Measurements from ENCODE around the gene OLA1.

OLA1 gene

GRCh38 chr2:174218773-174219172, 29.6 kb downstream of the OLA1 start:
- in situ Hi-C loops (cut with HindIII; ENCODE audit: low pct_unique_long_range_greater_than_20kb, low sequenced_read_pairs), result no loop called here
- DNase-seq (ENCODE audit: low read depth in 1 of 2, low spot score in 1 of 2), result no peak
- TF ChIP-seq JUND (IDR thresholded peaks at IDR 0.05; ENCODE audit: low read depth), result no peak

DNA sequence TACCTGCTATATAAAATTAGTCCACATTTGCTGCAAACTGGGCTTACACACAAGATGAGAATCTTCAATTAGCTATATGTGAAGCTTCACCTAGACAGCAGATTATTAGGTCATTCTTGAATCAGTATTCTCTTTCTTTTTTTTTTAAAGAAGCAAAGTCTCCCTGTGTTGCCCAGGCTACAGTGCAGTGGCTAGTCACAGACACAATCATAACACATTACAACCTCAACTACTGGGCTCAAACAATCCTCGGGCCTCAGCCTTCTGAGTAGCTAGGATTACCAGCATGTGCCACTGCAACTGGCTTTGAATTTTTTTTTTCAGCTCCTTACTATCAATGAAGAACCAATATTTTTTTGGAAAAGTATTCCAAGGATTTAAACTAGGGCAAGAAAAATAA, 30.5 kb downstream of the OLA1 start:
- in situ Hi-C loops (cut with HindIII; ENCODE audit: low pct_unique_long_range_greater_than_20kb, low sequenced_read_pairs), result no loop called here
- no peak for TF ChIP-seq JUND (IDR thresholded peaks at IDR 0.05; ENCODE audit: low read depth)
- DNase-seq (ENCODE audit: low read depth in 1 of 2, low spot score in 1 of 2), result no peak

DNA sequence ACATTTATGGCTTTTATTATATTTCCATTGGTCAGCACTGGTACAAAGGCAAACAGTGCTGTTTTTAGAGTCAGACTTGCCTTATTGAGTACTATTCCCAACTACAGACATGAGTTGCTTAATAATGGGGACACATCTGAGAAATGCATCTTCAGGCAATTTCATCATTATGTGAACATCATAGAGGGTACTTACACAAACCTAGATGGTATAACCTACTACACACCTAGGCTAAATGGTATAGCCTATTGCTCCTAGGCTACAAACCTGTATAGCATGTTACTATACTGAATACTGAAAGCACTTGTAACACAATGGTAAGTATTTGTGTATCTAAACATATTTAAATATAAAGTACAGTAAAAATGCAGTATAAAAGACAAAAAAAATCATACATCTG, 36.4 kb downstream of the OLA1 start:
- in situ Hi-C loops (cut with HindIII; ENCODE audit: low pct_unique_long_range_greater_than_20kb, low sequenced_read_pairs), result no loop called here
- DNase-seq (ENCODE audit: low read depth in 1 of 2, low spot score in 1 of 2), result no peak
- no peak for TF ChIP-seq JUND (IDR thresholded peaks at IDR 0.05; ENCODE audit: low read depth)

DNA sequence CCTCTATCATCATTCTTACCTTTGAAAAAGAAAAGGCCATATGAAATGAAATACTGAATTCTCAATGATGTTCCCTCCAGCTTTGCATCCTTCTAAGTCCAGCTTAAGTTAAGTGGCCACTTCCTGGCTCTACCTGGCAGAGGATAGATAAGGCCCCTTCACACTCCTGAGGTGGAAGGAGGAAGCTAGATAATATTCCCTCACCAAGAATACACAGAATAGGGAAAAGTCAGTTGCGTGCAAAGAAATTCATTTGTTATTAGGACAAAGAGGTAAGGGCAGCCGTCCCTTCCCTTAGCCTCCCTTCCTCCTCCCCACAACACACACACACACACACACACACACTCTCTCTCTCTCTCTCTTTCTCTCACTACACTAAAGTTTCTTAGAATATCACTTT, 37.5 kb downstream of the OLA1 start:
- DNase-seq (ENCODE audit: low read depth in 1 of 2, low spot score in 1 of 2), result no peak
- in situ Hi-C loops (cut with HindIII; ENCODE audit: low pct_unique_long_range_greater_than_20kb, low sequenced_read_pairs), result no loop called here
- TF ChIP-seq JUND (IDR thresholded peaks at IDR 0.05; ENCODE audit: low read depth), result no peak

GRCh38 chr2:174209325-174209724, 39.0 kb downstream of the OLA1 start:
- in situ Hi-C loops (cut with HindIII; ENCODE audit: low pct_unique_long_range_greater_than_20kb, low sequenced_read_pairs), result no loop called here
- DNase-seq (ENCODE audit: low read depth in 1 of 2, low spot score in 1 of 2), result no peak
- TF ChIP-seq JUND (IDR thresholded peaks at IDR 0.05; ENCODE audit: low read depth), result no peak

- DNase-seq (ENCODE audit: low read depth in 1 of 2, low spot score in 1 of 2), result no peak
- TF ChIP-seq JUND (IDR thresholded peaks at IDR 0.05; ENCODE audit: low read depth), result no peak
- in situ Hi-C loops (cut with HindIII; ENCODE audit: low pct_unique_long_range_greater_than_20kb, low sequenced_read_pairs), result no loop called here
Measured at GRCh38 chr2:174208026-174208425, 40.3 kb downstream of the OLA1 start.

DNA sequence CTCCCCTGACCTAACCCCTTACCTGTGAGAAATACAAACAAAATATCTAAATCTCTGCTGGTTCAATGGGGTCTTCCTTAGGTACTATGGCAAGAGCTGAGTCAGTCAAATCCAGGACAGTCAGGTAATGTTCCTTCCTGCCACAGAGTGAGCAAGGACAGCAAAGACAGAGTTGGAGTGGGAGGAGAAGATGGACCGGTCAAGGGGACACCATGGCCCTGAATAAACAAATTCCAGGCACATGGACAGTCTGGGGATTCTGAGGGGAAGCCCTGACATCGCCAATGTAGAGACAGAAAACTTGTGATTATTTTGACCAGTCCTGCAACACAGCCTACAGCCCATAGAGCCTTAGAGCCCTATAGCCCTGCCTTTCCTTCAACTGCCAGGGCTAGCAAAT, 42.8 kb downstream of the OLA1 start:
- in situ Hi-C loops (cut with HindIII; ENCODE audit: low pct_unique_long_range_greater_than_20kb, low sequenced_read_pairs), result no loop called here
- TF ChIP-seq JUND (IDR thresholded peaks at IDR 0.05; ENCODE audit: low read depth), result no peak

DNA sequence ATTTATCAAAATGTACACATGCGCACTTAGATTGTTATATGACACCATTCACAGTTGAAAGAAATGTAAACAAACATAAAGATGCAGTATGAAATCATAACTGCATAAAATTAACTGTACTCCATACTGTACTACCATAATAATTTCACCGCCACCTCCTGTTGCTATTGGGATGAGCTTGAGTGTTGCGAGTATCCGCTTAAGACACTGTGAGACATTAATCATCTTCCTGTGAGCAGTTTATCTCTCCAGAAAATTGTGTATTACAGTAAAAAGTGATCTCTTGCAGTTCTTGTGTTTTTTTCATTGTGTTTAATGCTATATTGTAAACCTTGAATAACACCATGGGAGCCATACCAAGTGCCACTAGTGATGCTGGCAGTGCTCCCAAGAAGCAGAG, 46.1 kb downstream of the OLA1 start:
- DNase-seq (ENCODE audit: low read depth in 1 of 2, low spot score in 1 of 2), result no peak
- no peak for TF ChIP-seq JUND (IDR thresholded peaks at IDR 0.05; ENCODE audit: low read depth)
- in situ Hi-C loops (cut with HindIII; ENCODE audit: low pct_unique_long_range_greater_than_20kb, low sequenced_read_pairs), result no loop called here

More for the DNA sequence above, 42.8 kb downstream of the OLA1 start:
- DNase-seq (ENCODE audit: low read depth in 1 of 2, low spot score in 1 of 2), result no peak

GRCh38 chr2:174198846-174199564, 49.3 kb downstream of the OLA1 start:
- in situ Hi-C loops (cut with HindIII; ENCODE audit: low pct_unique_long_range_greater_than_20kb, low sequenced_read_pairs), result no loop called here
- peak in 1 of 2 experiments; percentile 35 for DNase-seq (ENCODE audit: low read depth in 1 of 2, low spot score in 1 of 2)
- no peak for TF ChIP-seq JUND (IDR thresholded peaks at IDR 0.05; ENCODE audit: low read depth)

DNA sequence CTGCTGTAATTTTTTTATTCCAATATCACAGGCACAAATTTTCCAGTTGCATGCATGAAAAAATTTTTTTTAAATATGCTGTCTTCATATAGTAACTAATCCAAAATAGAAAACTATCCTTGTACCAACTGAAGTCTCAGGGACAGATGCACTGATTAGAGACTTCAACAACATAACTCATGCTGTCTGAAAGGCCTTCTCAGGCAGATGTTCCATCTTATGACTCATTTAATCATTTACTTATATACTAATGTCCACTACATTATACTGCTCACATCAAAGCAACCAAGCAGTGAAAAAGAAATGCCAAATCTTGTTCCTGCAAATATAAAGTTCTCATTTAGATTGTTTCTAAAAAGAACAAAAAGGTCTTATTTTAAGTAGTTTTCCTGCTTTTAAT, 53.1 kb downstream of the OLA1 start:
- no peak for DNase-seq (ENCODE audit: low read depth in 1 of 2, low spot score in 1 of 2)
- in situ Hi-C loops (cut with HindIII; ENCODE audit: low pct_unique_long_range_greater_than_20kb, low sequenced_read_pairs), result no loop called here
- no peak for TF ChIP-seq JUND (IDR thresholded peaks at IDR 0.05; ENCODE audit: low read depth)

GRCh38 chr2:174193737-174194136, 54.6 kb downstream of the OLA1 start:
- no peak for TF ChIP-seq JUND (IDR thresholded peaks at IDR 0.05; ENCODE audit: low read depth)
- in situ Hi-C loops (cut with HindIII; ENCODE audit: low pct_unique_long_range_greater_than_20kb, low sequenced_read_pairs), result no loop called here
- DNase-seq (ENCODE audit: low read depth in 1 of 2, low spot score in 1 of 2), result no peak

GRCh38 chr2:174192664-174193063, 55.7 kb downstream of the OLA1 start:
- no peak for TF ChIP-seq JUND (IDR thresholded peaks at IDR 0.05; ENCODE audit: low read depth)
- in situ Hi-C loops (cut with HindIII; ENCODE audit: low pct_unique_long_range_greater_than_20kb, low sequenced_read_pairs), result no loop called here

DNA sequence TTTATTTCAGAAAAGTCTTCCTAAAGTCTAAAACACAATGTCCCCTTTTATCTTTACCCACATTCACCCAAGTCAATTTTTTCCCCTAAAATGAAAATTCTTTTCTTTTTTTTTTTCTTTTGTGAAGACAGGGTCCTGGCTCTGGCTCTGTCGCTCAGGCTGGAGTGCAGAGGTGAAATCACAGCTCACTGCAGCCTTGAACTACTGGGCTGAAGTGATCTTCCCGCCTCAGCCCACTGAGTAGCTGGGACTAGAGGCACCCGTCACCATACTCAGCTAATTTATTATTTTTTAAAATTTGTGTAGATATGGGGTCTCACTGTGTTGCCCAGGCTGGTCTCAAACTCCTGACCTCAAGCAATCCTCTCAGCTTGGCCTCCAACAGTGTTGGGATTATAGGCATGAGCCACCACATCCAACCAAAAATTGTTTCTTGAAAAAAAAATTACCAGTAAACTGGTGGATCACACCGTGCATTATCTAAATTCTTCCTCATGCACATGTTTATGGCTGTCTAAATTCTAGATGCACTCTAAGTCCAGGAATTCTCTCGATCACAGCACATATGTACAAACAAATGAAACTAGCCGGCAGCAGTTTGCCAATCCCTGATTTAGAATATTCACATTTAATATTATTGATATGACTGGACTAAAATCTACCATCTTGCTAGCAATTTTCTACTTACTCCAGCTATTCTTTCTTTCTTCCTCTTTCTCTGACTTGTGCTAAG, 56.8 kb downstream of the OLA1 start:
- in situ Hi-C loops (cut with HindIII; ENCODE audit: low pct_unique_long_range_greater_than_20kb, low sequenced_read_pairs), result no loop called here
- no peak for TF ChIP-seq JUND (IDR thresholded peaks at IDR 0.05; ENCODE audit: low read depth)
- DNase-seq (ENCODE audit: low read depth in 1 of 2, low spot score in 1 of 2), result no peak

More at GRCh38 chr2:174192664-174193063, 55.7 kb downstream of the OLA1 start:
- no peak for DNase-seq (ENCODE audit: low read depth in 1 of 2, low spot score in 1 of 2)
